ACC112 (cell line): ENCODE data around the gene SLC26A6.

Source experiments
- H2AFZ ChIP-seq: fragments of 200-600 bp; sonication (generic); one replicate; pipeline ENCODE4 v1.6.0; 2017; ENCODE audit warnings: antibody characterized with exemption, low read length; ENCODE audit not compliant: unreplicated experiment
- H3K27ac ChIP-seq: fragments of 200-600 bp; sonication (generic); 2 replicates; pipeline ENCODE4 v1.5.1; 2014; ENCODE audit warnings: low read depth, mild to moderate bottlenecking, antibody characterized with exemption, low read length, moderate library complexity
- H3K27me3 ChIP-seq: fragments of 200-600 bp; sonication (generic); 2 replicates; pipeline ENCODE4 v1.6.1; 2014; ENCODE audit warnings: mild to moderate bottlenecking, antibody characterized with exemption, low read length, moderate library complexity, mixed read lengths; ENCODE audit not compliant: insufficient read depth
- H3K36me3 ChIP-seq: fragments of 200-600 bp; sonication (generic); 2 replicates; pipeline ENCODE4 v1.6.1; 2016; ENCODE audit warnings: mild to moderate bottlenecking, antibody characterized with exemption, low read length, moderate library complexity, mixed read lengths; ENCODE audit not compliant: insufficient read depth
- H3K4me1 ChIP-seq: fragments of 200-600 bp; sonication (generic); one replicate; pipeline ENCODE4 v1.6.1; 2016; ENCODE audit warnings: low read length, mixed read lengths; ENCODE audit not compliant: insufficient read depth, unreplicated experiment, control insufficient read depth
- H3K4me3 ChIP-seq: fragments of 200-600 bp; sonication (generic); 2 replicates; pipeline ENCODE4 v1.5.1; 2014; ENCODE audit warnings: mild to moderate bottlenecking, low read depth, low read length
- H3K79me2 ChIP-seq: fragments of 200-600 bp; sonication (generic); one replicate; pipeline ENCODE4 v1.6.0; 2016; ENCODE audit warnings: low read length; ENCODE audit not compliant: control insufficient read depth, unreplicated experiment, insufficient read depth

The SLC26A6 gene

GRCh38 chr3:48619541-48620524 is 15.4 kb downstream of the SLC26A6 start:
- Histone ChIP-seq H3K27me3 (no peaks in the 10 kb centered on the region), H3K79me2 (no peaks in the 10 kb centered on the region), H3K27ac (peak overlapping the region; percentile 91)

GRCh38 chr3:48617559-48617958 is 17.7 kb downstream of the SLC26A6 start:
- Histone ChIP-seq H3K4me1 (peaks cover 28% of the 10 kb centered on the region), H3K79me2 (no peaks in the 10 kb centered on the region), H2AFZ (no peak overlapping the region), H3K27ac (peak overlapping the region; percentile 18; the same call in 1 of the 2 replicates), H3K36me3 (peaks cover 10% of the 10 kb centered on the region; the same call in 1 of the 2 replicates), H3K4me3 (no peak overlapping the region), H3K27me3 (no peaks in the 10 kb centered on the region)

More at GRCh38 chr3:48619541-48620524, 15.4 kb downstream of the SLC26A6 start:
- no peak overlapping the region for H2AFZ ChIP-seq
- H3K36me3 ChIP-seq, result peaks cover 10% of the 10 kb centered on the region; the same call in 1 of the 2 replicates
- H3K4me1 ChIP-seq, result peaks cover 16% of the 10 kb centered on the region
- H3K4me3 ChIP-seq, result no peak overlapping the region

GRCh38 chr3:48614044-48614443 is 21.2 kb downstream of the SLC26A6 start:
- peaks cover 20% of the 10 kb centered on the region for H3K4me1 ChIP-seq
- H3K4me3 ChIP-seq, result peak overlapping the region; percentile 48; the same call in 1 of the 2 replicates
- peak overlapping the region; percentile 95 for H3K27ac ChIP-seq
- no peaks in the 10 kb centered on the region for H3K27me3 ChIP-seq
- peak overlapping the region; percentile 83 for H2AFZ ChIP-seq
- H3K36me3 ChIP-seq, result 0 out of 2 replicates have a peak, but pooled peaks cover 6% of the 10 kb centered on the region
- H3K79me2 ChIP-seq, result peaks cover 3% of the 10 kb centered on the region

- 0 out of 2 replicates have a peak, but pooled peaks cover 4% of the 10 kb centered on the region for H3K36me3 ChIP-seq
- H3K79me2 ChIP-seq, result peaks cover 20% of the 10 kb centered on the region
- H3K27ac ChIP-seq, result no peak overlapping the region
- peaks cover 23% of the 10 kb centered on the region for H3K4me1 ChIP-seq
- H3K27me3 ChIP-seq, result no peaks in the 10 kb centered on the region
- no peak overlapping the region for H3K4me3 ChIP-seq
- no peak overlapping the region for H2AFZ ChIP-seq
These were observed 23.0 kb downstream of the SLC26A6 start for GRCh38 chr3:48612309-48612708.

- peak within 1 kb of the TSS; percentile 85 for H3K4me3 ChIP-seq
- H3K4me1 ChIP-seq, result peaks cover 17% of the 10 kb centered on the region
- H3K79me2 ChIP-seq, result peaks cover 22% of the 10 kb centered on the region
- H3K27me3 ChIP-seq, result no peaks in the 10 kb centered on the region
- H3K36me3 ChIP-seq, result peaks cover 9% of the 10 kb centered on the region; the same call in 1 of the 2 replicates
- peak within 1 kb of the TSS; percentile 16 for H2AFZ ChIP-seq
- peak within 1 kb of the TSS; percentile 1; the same call in 1 of the 2 replicates for H3K27ac ChIP-seq
These were observed 25.9 kb downstream of the SLC26A6 start, which contains the start of gene UQCRC1 for GRCh38 chr3:48609088-48610005. Gene UQCRC1 (minus strand): TSS chr3:48609646. CDS start chr3:48609620, 26 bp downstream.

- Histone ChIP-seq H3K4me1 (peaks cover 10% of the 10 kb centered on the region), H3K4me3 (no peak overlapping the region), H2AFZ (no peak overlapping the region), H3K27ac (no peak overlapping the region), H3K79me2 (peaks cover 22% of the 10 kb centered on the region), H3K27me3 (no peaks in the 10 kb centered on the region), H3K36me3 (peaks cover 23% of the 10 kb centered on the region; the same call in 1 of the 2 replicates)
These were observed 27.7 kb downstream of the SLC26A6 start for GRCh38 chr3:48607519-48607918.

- no peak overlapping the region for H3K4me3 ChIP-seq
- peaks cover 28% of the 10 kb centered on the region; the same call in 1 of the 2 replicates for H3K36me3 ChIP-seq
- no peaks in the 10 kb centered on the region for H3K27me3 ChIP-seq
- peaks cover 26% of the 10 kb centered on the region for H3K4me1 ChIP-seq
- H3K27ac ChIP-seq, result no peak overlapping the region
- no peak overlapping the region for H2AFZ ChIP-seq
- no peaks in the 10 kb centered on the region for H3K79me2 ChIP-seq
These were observed 33.7 kb downstream of the SLC26A6 start for GRCh38 chr3:48601622-48601994.

- H3K4me1 ChIP-seq, result peaks cover 33% of the 10 kb centered on the region
- no peaks in the 10 kb centered on the region for H3K79me2 ChIP-seq
- peaks cover 28% of the 10 kb centered on the region; the same call in 1 of the 2 replicates for H3K36me3 ChIP-seq
- H3K4me3 ChIP-seq, result no peak overlapping the region
- no peak overlapping the region for H3K27ac ChIP-seq
- H2AFZ ChIP-seq, result no peak overlapping the region
- H3K27me3 ChIP-seq, result no peaks in the 10 kb centered on the region
These were observed 34.3 kb downstream of the SLC26A6 start for GRCh38 chr3:48600711-48601621.

- Histone ChIP-seq H3K4me1 (peaks cover 41% of the 10 kb centered on the region), H3K27ac (peak overlapping the region; percentile 85), H3K79me2 (peaks cover 1% of the 10 kb centered on the region), H2AFZ (no peak overlapping the region), H3K27me3 (no peaks in the 10 kb centered on the region), H3K36me3 (peaks cover 21% of the 10 kb centered on the region; the same call in 1 of the 2 replicates), H3K4me3 (no peak overlapping the region)
These were observed 35.6 kb downstream of the SLC26A6 start for GRCh38 chr3:48599509-48600285.
